HL-60 (cell line): ENCODE results near the gene PGBD5.

Experiments
- CTCF ChIP-seq: IDR thresholded peaks from one replicate; pipeline ENCODE4 v1.5.1; 2011; ENCODE audit warnings: low read length, control low read depth, inconsistent platforms; ENCODE audit not compliant: insufficient read depth
- GABPA ChIP-seq: IDR thresholded peaks from 2 replicates; pipeline ENCODE4 v1.6.1; 2012; ENCODE audit warnings: low read depth
- POLR2AphosphoS5 ChIP-seq: IDR thresholded peaks from 2 replicates; pipeline ENCODE4 v1.6.1; 2012; ENCODE audit warnings: low read depth
- REST ChIP-seq: IDR thresholded peaks from 2 replicates; pipeline ENCODE4 v1.6.1; 2012; ENCODE audit warnings: low read depth; ENCODE audit not compliant: insufficient replicate concordance

- TF ChIP-seq CTCF (no peak), REST (no peak), POLR2AphosphoS5 (no peak), GABPA (no peak)
Measured at GRCh38 chr1:230278871-230279582, 147.1 kb downstream of the PGBD5 start.
